Ramos (cell line): ENCODE data around the gene BCAS4.

Experiments
- in situ Hi-C: fragments of 300-500 bp; cut with MboI; formaldehyde crosslinking; loops from one replicate; pipeline ENCODE4 v1.14.3; 2022; ENCODE audit warnings: low sequenced_read_pairs; ENCODE audit not compliant: unreplicated experiment

Gene BCAS4

DNA sequence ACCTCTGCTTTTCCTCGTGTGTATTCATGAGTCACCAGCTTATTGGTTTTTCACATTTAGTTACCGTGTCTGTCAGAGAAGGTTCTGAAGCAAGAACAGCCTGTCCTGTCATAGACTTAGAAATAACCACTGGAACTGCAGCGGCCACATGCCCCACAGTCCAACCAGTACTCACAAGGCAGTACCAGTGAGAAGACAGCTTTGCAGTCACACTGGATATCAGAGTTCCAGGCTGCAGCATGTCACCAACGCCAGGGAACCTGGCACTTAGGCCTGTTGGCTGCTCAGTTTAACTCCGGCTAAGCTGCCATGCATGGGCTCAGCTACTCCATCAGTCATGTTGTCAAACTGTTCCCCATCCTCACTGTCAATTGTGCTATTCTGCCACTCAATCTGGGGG lies 96.3 kb downstream of the BCAS4 start:
- in situ Hi-C loops, result no loop called here

DNA sequence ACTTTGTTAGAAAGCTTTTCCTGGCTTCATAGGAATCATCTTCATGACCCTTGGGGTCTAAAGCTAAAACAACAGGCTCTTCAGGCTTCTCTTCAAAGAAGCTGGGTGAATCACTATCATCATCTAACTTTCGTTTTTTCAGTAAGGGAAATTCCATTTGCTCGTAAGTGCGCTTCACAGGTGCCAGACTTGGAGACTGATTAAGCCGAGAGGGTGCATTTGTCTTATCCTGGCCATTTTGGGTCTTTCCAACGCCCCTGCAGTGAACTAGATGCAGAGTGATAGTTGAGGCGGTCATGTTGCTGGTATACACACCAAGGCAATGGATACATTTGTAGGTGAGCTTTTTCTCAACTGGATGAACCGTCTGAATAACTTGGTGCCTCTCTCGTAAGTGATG lies 97.5 kb downstream of the BCAS4 start:
- in situ Hi-C loops, result no loop called here

DNA sequence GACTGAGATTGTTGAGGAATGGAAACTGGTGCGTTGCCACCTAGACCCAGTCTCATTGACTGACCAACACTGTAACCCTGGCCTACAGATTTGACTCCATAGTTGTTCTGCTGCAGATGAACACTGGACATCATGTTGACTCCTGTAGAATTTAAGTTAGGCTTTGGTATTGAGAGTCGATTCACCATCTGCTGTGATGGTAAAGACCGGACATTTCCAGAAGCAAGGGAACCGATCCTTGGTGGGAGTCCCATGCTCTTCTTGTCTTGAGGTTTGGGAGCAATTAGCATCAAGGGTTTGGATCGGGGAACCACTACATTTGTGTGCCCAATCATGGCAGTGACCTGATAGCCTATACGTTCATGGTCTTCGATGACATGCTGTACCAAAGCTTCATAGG lies 98.8 kb downstream of the BCAS4 start:
- in situ Hi-C loops, result no loop called here

DNA sequence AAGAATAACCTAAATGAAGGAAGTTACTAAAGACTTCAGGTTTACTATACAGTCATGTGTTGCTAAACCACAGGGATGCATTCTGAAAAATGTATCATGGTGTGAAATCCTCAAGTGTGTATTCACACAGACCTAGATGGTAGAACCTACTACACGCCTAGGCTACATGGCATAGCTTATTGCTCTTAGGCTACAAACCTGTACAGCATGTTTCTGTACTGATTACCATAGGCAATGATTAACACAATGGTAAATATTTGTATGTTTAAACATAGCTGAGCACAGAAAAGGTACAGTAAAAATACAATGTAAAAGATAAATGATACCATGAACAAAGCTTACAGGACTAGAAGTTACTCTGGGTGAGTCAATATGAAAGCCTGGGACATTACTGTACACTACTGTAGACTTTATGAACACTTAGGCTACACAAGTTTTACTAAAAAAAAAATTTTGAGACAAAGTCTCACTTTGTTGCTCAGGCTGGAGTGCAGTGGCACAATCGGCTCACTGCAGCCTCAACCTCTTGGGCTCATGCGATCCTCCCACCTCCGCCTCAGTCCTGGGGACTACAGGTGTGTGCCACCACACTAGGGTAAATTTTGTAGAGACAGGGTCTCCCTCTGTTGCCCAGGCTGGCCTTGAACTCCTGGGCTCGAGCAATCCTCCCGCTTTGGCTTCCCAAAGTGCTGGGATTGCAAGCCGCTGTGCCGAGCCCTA lies 100.4 kb downstream of the BCAS4 start:
- in situ Hi-C loops, result no loop called here

DNA sequence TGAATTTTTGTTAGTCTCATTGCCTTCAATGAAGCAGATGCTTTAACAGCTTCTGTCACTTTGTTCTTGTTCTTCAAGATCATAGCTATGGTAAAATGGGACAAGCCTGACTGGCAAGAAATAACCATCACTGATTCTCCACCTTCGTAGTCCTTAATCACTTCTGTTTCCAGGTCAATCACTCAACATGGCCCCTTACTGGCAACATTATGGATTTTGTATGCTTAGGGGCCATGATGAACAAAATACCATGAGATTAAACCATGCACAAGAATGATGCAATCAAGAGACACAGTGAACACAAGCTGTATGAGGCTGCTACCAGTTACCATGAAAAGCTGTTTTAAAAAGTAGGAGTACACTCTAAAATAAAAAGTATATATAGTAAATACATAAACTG lies 103.6 kb downstream of the BCAS4 start:
- in situ Hi-C loops, result no loop called here

DNA sequence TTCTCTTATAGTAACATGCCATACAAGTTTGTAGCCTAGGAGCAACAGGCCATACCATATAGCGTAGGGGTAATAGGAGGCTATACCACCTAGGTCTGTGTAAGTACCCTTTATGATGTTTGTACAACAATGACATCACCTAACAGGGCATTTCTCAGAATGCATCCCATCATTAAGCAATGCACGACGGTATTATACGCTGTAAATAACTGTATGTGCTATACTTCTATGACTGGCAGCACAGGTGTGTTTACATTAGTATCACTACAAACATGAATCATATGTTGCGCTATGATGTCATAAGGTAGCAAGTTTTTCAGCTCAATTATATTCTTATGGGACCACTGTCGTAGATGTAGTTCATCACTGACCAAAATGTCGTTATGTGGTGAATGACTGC lies 105.4 kb downstream of the BCAS4 start:
- in situ Hi-C loops, result no loop called here

DNA sequence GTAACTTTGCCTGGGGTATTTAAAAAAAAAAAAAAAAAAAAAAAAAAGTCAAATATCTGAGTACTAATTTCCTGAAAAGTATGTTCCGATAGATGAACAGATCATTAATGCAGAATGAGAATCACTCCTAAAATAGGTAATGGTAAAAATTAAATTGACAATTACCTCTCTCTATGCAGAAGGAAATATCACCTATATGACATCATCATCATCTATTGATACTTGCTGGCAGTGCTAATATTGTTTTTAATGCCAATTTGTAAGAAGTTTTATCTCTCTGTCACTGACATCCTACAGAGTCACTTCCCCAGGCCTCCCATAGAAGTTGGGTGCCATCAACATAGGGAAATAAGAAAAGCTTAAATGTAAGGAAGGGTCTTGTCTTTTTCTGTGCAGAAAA lies 106.4 kb downstream of the BCAS4 start:
- in situ Hi-C loops, result no loop called here

DNA sequence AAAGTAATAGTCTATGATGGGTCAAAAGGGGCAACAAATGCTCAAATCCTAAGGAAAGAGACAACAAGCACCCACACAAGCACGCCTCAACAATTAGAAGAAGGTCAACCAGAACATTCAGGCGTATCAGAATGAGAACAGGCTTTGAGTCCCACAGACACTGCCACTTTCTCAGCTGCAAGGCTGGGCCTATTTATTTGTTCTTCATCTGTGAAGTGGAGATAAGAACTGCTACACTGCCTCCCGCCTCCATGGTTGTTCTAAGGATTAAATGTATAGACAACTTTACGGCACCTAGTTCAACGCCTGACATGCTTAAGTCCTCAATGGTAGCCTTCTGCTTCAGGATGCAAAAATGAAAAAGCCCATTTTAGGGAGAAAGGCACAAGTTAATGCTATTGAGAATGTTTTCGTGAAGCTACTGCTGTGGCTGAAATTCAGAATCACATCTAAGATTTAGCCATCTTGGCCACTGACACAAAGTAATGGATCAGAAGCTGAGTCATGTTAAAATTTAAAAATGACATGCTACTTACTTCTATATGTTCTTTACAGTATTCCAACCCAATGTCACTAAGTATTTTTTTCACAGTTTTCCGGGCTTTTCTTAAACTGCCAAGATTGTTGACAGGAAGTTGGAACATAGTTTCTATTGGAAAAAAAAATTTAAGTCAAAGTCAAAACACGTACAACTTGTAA lies 108.6 kb downstream of the BCAS4 start:
- in situ Hi-C loops, result no loop called here

DNA sequence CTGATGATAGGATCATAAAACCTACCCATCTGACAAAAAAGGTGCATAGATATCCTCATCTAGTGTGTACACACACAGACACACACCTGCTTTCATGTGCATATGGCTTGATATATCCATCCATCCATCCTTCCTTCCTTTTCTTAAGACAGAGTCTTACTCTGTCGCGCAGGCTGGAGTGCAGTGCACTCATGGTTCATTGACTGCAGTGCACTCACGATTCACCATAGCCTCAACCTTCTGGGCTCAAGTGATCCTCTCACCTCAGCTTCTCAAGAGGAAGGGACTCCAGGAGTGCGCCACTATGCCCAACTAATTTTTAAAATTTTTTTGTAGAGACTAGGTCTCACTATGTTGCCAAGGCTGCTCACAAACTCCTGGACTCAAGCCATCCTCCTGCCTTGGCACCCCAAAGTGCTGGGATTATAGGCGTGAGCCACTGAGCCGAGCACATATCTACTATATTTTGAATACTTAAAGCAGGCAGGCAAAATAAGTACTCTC lies 109.3 kb downstream of the BCAS4 start:
- in situ Hi-C loops, result no loop called here

DNA sequence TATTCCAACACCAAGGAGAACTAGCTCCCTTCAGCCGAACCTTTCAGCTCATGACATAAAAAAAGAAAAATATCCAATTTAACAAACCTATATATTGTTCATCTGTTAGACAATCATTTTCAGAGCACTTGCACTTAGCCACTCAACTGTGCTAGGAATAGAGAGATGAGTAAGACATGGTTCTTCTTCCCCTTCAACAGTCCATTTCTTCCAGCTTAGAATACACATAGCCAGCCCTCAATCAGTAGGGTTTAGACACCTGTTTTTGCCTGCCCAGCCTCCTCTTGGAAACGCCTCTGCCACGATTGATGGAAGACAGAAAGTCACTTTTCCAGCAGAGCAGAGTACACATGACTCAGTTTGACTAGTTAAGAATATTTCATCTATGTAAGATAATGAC lies 114.6 kb downstream of the BCAS4 start:
- in situ Hi-C loops, result no loop called here

DNA sequence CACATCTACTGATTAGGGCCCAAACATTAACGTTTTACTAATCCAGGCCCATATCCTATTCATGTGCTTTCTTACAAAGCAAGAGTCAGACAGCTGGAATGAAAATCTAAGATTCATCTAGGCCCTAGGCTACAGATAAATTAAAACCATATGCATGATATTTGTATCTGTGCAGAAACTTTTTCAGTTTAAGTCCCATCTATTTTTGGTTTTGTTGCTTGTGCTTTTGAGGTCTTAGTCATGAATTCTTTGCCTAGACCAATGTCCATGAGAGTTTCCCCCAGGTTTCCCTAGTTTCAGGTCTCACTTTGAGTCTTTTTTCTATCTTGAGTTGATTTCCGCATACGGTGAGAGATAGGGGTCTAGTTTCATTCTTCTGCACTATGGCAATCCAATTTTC lies 116.2 kb downstream of the BCAS4 start:
- in situ Hi-C loops, result no loop called here

DNA sequence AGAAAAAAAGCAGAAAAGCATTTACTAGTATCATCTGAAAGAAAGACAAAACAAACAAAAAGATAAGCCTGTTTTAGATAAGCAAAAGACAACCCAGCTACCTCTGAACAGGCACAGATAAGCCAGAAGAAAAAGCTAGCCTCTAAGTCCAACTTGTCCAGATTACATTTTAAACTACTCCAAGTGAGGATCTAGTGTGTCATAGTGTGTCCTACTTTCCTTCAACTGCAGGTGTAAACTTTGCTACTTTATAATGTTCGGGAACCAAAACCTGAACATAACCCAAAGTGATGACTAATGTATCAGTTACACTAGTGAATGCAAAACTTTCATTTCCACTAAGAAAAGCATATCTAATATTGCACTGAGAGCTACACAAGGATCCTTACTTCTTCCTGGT lies 116.9 kb downstream of the BCAS4 start:
- in situ Hi-C loops, result no loop called here

DNA sequence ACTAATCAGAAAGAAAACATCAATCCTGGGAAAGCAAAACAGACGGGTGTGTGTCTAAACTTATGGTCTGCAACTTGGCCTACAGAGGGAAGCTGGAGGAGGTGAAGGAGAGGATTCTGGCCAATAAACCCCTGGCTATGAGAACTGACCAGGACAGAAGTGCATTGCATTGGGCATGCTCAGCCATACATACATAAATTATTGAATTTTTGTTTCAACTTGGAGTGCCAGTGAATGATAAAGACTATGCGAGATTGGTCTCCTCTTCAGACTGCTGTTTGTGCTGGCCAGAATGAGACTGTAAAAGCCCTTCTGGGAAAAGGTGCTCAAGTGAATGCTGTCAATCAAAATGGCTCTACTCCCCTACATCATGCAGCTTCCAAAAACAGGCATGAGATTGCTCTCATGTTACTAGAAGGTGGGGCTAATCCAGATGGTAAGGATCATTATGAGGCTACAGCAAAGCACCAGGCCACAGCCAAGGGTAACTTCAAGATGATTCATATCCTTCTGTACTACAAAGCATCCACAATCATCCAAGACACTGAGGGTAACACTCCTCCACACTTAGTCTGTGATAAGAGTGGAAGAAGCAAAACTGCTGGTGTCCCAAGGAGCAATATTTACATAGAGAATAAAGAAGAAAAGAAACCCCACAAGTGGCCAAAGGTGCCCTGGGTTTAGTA lies 119.0 kb downstream of the BCAS4 start:
- in situ Hi-C loops, result no loop called here

DNA sequence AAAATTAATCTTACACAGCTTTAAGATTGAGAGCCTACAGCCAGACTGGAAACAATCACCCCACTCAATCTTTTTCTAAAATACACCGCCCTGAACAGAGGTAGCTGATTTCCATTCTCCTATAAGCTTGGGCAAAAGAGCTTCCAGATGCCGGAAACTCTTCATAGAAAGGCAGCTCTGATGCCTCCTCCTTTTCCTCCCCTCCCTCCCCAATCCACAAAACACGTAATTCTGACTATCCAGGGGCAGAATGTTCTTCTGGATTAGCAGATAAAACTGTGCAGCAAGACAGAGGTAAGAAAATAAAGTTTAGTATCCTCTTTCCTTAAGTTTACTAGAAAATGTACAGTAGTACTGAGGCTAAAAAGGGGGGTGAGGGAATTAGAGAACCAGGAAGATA lies 120.6 kb downstream of the BCAS4 start:
- in situ Hi-C loops, result no loop called here

DNA sequence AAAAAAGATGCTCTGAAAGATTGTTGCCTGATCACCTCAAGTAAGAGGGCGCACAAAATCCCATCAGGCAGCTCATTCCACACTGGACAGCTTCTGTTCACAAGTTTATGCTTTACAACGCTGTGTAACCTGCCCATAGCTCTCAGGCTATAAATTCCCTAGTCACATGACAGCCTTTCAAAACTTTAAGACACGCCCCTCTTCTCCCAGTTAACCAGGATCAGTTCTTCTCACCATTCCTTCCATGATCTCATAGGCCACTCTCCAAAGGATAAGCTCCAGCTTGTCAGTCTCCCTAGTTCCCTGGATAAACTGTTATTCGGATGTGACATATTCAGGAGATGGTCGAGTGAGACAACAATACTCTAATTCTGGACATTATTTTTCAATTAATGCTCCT lies 121.4 kb downstream of the BCAS4 start:
- in situ Hi-C loops, result no loop called here

DNA sequence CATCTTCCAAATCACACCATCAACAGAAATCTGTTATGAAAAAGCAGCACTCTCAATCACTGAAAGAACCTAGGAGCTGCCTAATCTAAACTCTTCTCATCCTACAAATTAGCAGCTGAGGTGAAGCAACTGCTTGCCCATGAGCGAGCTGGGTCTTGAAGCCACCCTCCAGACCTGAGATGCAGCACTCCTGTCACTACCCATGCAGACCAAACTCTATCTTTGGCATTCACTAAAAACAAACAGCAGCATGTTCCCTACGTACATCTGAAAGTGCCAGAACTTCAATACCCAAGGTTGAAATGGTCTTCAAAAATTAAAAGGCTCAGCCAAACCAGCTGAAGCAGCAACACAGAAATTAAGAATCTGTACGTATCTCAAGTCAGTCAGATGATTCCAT lies 122.1 kb downstream of the BCAS4 start:
- in situ Hi-C loops, result no loop called here

DNA sequence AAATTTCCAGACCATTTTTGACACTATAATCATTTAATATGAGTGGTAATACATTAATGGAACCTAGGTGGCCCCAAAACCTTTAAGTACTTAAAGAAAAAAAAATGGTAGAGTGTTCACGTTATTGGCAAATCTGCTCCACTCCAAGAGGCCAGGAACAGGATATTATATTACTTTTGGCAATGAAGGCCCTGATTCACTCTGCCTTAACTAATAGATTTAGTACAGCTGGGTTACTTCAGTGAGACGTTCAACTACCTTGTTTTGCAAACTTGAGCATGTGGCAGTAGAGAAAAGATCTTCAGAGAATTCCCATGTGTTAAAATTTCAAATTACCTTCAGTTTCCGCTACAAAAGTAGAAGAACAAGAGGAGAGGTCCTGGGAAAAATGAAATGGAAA lies 123.5 kb downstream of the BCAS4 start:
- in situ Hi-C loops, result no loop called here

DNA sequence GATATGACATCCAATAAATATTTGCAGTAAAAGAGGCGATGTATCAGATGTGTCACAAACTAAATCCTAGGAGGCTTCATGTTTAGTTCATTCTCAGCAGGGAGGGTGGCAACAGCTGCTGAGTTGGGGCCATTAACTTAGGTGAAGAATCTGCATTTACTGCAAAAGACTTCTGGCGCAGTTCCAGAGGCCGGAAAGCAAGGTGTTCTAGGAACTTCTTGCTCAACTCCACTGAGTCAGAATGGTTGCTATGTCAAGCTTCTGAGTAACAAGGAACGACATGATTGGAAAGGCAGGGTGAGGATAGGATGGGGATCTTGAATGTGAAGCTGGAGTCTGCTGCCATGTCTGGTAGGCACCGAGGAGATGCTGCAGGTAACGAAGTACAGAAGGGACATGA lies 124.7 kb downstream of the BCAS4 start:
- in situ Hi-C loops, result no loop called here

DNA sequence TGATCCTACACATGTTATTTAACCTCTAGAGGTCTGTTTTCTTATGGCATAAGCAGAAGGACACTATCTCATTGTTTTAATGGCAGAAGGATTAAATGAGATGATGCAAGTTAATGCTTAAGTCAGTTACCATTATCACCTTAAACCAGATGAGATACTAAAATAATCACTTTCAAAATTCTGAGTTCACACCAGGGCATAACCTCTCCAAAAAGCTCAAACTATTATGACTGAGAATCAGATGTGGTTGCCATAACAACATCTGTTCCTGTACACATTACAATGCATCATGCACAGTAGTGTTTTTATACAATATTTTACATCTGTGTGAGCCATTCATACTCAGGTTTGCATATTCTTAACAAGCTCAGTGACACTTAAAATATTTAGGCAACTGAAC lies 126.1 kb downstream of the BCAS4 start:
- in situ Hi-C loops, result no loop called here

DNA sequence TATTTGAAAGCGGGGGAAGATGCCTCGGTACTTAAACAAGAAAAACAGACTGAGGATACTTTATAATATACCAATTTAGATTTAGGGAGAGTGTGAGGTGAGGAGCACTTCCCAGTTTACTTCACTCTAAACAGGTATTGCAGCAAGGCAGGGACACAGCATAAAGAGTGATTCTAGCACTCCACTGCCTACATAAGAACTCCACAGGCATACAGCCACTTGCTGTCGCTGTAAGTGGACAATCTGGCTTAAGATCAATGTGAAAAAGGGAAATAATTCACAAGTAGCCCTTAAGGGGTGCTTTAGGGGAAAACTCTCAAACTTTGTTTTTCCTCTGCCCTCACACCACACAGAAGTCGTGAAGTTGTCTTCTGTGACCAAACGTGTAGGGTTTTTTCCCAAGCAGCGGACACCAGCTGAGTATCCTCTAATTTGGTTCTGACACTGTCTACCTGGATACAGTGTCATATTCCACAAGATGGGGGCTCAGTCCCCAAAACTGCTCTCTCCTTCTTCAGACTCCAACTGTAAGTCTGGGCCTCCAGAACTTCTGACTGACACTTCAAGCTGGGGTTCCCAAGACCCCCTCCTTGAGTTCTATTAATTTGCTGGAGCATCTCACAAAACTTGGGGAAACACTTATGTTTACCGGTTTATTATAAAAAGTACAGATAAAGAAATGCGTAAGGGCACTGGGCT lies 127.1 kb downstream of the BCAS4 start:
- in situ Hi-C loops, result no loop called here
